H9 (cell line): ENCODE data around the gene PANX2. TPM values are rescaled to one million over a fixed set of nuclear protein-coding genes. Genes with fewer than 3 reads are reported as not detected.

ENCODE experiments used
- DNase-seq: peaks from one replicate; pipeline ENCODE4 v3.0.0-alpha.2; 2017
- H2AFZ ChIP-seq: one replicate; pipeline ENCODE4 v1.6.1; 2013; ENCODE audit warnings: mild to moderate bottlenecking, low read length, control low read depth, moderate library complexity
- H2AK5ac ChIP-seq: 2 replicates; pipeline ENCODE4 v1.6.1; 2013; ENCODE audit warnings: low read length, control low read depth, mixed read lengths; ENCODE audit not compliant: insufficient read length
- H2BK120ac ChIP-seq: one replicate; pipeline ENCODE4 v1.6.1; 2013; ENCODE audit warnings: low read depth, mild to moderate bottlenecking, low read length, control low read depth, inconsistent platforms; ENCODE audit not compliant: poor library complexity, severe bottlenecking
- H2BK12ac ChIP-seq: 2 replicates; pipeline ENCODE4 v1.6.1; 2013; ENCODE audit warnings: low read length, control low read depth, mixed read lengths, low read depth; ENCODE audit not compliant: insufficient read length
- H2BK15ac ChIP-seq: 2 replicates; pipeline ENCODE4 v1.6.1; 2013; ENCODE audit warnings: low read depth, low read length, control low read depth
- H2BK20ac ChIP-seq: one replicate; pipeline ENCODE4 v1.6.1; 2013; ENCODE audit warnings: low read depth, mild to moderate bottlenecking, low read length, control low read depth, inconsistent platforms; ENCODE audit not compliant: poor library complexity, severe bottlenecking
- H2BK5ac ChIP-seq: 2 replicates; pipeline ENCODE4 v1.6.1; 2013; ENCODE audit warnings: low read length, control low read depth, mixed read lengths; ENCODE audit not compliant: insufficient read length
- H3K14ac ChIP-seq: 2 replicates; pipeline ENCODE4 v1.6.1; 2013; ENCODE audit warnings: low read length, control low read depth; ENCODE audit not compliant: insufficient read depth
- H3K18ac ChIP-seq: 2 replicates; pipeline ENCODE4 v1.6.1; 2013; ENCODE audit warnings: low read depth, mild to moderate bottlenecking, mixed read lengths, low read length, control low read depth; ENCODE audit not compliant: insufficient read length
- H3K23ac ChIP-seq: 2 replicates; pipeline ENCODE4 v1.6.1; 2013; ENCODE audit warnings: low read length, control low read depth, mixed read lengths, low read depth; ENCODE audit not compliant: insufficient read length
- H3K23me2 ChIP-seq: 2 replicates; pipeline ENCODE4 v1.6.1; 2013; ENCODE audit warnings: low read depth, mild to moderate bottlenecking, mixed read lengths, low read length, control low read depth; ENCODE audit not compliant: insufficient read length, poor library complexity, severe bottlenecking
- H3K27ac ChIP-seq: 2 replicates; pipeline ENCODE4 v1.5.1; 2013; ENCODE audit warnings: low read length, control low read depth, mixed read lengths, low read depth; ENCODE audit not compliant: insufficient read length
- H3K27me3 ChIP-seq: 2 replicates; pipeline ENCODE4 v1.6.1; 2013; ENCODE audit warnings: low read length, control low read depth, inconsistent platforms; ENCODE audit not compliant: insufficient read depth
- H3K4ac ChIP-seq: 2 replicates; pipeline ENCODE4 v1.6.1; 2013; ENCODE audit warnings: low read depth, mild to moderate bottlenecking, control low read depth, inconsistent platforms, low read length, moderate library complexity
- H3K4me1 ChIP-seq: 2 replicates; pipeline ENCODE4 v1.6.1; 2013; ENCODE audit warnings: low read length, control low read depth, inconsistent platforms; ENCODE audit not compliant: insufficient read depth
- H3K4me2 ChIP-seq: 2 replicates; pipeline ENCODE4 v1.6.1; 2013; ENCODE audit warnings: low read length, control low read depth, mixed read lengths; ENCODE audit not compliant: insufficient read length, insufficient read depth
- H3K56ac ChIP-seq: 2 replicates; pipeline ENCODE4 v1.6.1; 2013; ENCODE audit warnings: low read depth, mild to moderate bottlenecking, mixed read lengths, low read length, control low read depth; ENCODE audit not compliant: insufficient read length
- H3K79me1 ChIP-seq: 2 replicates; pipeline ENCODE4 v1.6.1; 2013; ENCODE audit warnings: low read depth, mild to moderate bottlenecking, moderate library complexity, low read length, control low read depth, inconsistent platforms; ENCODE audit not compliant: insufficient read depth, poor library complexity, severe bottlenecking
- H3K79me2 ChIP-seq: 2 replicates; pipeline ENCODE4 v1.6.1; 2013; ENCODE audit warnings: low read length, control low read depth, inconsistent platforms; ENCODE audit not compliant: insufficient read depth
- H3K9ac ChIP-seq: 2 replicates; pipeline ENCODE4 v1.6.1; 2013; ENCODE audit warnings: low read length, control low read depth, mixed read lengths; ENCODE audit not compliant: insufficient read length; ENCODE audit errors: extremely low read depth
- H3K9me3 ChIP-seq: one replicate; pipeline ENCODE4 v1.6.1; 2013; ENCODE audit warnings: low read depth, low read length, inconsistent platforms; ENCODE audit not compliant: control insufficient read depth
- H3T11ph ChIP-seq: one replicate; pipeline ENCODE4 v1.6.1; 2013; ENCODE audit warnings: mild to moderate bottlenecking, low read length, control low read depth, inconsistent platforms
- H4K20me1 ChIP-seq: one replicate; pipeline ENCODE4 v1.6.1; 2013; ENCODE audit not compliant: control insufficient read depth, insufficient read length, insufficient read depth
- H4K5ac ChIP-seq: 2 replicates; pipeline ENCODE4 v1.6.1; 2013; ENCODE audit warnings: low read depth, mild to moderate bottlenecking, mixed read lengths, low read length, control low read depth; ENCODE audit not compliant: insufficient read length
- H4K8ac ChIP-seq: replicated peaks from 2 replicates; pipeline ENCODE4 v1.6.1; 2013; ENCODE audit warnings: low read length, control low read depth, mixed read lengths, low read depth; ENCODE audit not compliant: insufficient read length
- H4K91ac ChIP-seq: 2 replicates; pipeline ENCODE4 v1.6.1; 2013; ENCODE audit warnings: low read depth, mild to moderate bottlenecking, moderate library complexity, mixed read lengths, low read length, control low read depth; ENCODE audit not compliant: insufficient read length
- H3K27ac Mint-ChIP-seq, 3 experiments: 2 replicates in 2 of 3; 3 replicates in 1 of 3; pipeline ENCODE4 v1.8.0; 2020 to 2021; ENCODE audit warnings: mixed read lengths in 3 of 3, mild to moderate bottlenecking in 1 of 3, moderate library complexity in 1 of 3
- H3K27me3 Mint-ChIP-seq: 2 replicates; pipeline ENCODE4 v1.8.0; 2021; ENCODE audit warnings: low read depth, mild to moderate bottlenecking, moderate library complexity, mixed read lengths
- H3K36me3 Mint-ChIP-seq, 3 experiments: 2 replicates in 2 of 3; 3 replicates in 1 of 3; pipeline ENCODE4 v1.8.0; 2020 to 2021; ENCODE audit warnings: low read depth in 3 of 3, mixed read lengths in 3 of 3; ENCODE audit not compliant: insufficient read depth in 1 of 3
- H3K4me1 Mint-ChIP-seq, 2 experiments: 2 replicates each; pipeline ENCODE4 v1.8.0; 2020; ENCODE audit warnings: mixed read lengths in 2 of 2
- H3K4me3 Mint-ChIP-seq, 2 experiments: 2 replicates in 1 of 2; 3 replicates in 1 of 2; pipeline ENCODE4 v1.8.0; 2020 to 2021; ENCODE audit warnings: mild to moderate bottlenecking in 2 of 2, mixed read lengths in 2 of 2, moderate library complexity in 1 of 2
- H3K9me3 Mint-ChIP-seq, 2 experiments: 2 replicates in 1 of 2; 3 replicates in 1 of 2; pipeline ENCODE4 v1.8.0; 2020; ENCODE audit warnings: mild to moderate bottlenecking in 2 of 2, mixed read lengths in 2 of 2, moderate library complexity in 1 of 2
- CTCF ChIP-seq: fragments of 200-600 bp; sonication (generic); conservative IDR thresholded peaks from 3 replicates; pipeline ENCODE4 v1.8.0; 2021; ENCODE audit warnings: antibody characterized with exemption, mild to moderate bottlenecking
- WGBS: extraction: QIAGEN DNeasy Blood & Tissue Kit; methylation state at CpG from one replicate; pipeline ENCODE4 v1.1.7; 2013; ENCODE audit warnings: missing lambda C conversion rate, low lambda C conversion rate, mixed read lengths; ENCODE audit not compliant: insufficient read length; ENCODE audit errors: extremely low coverage; 5-methylcytosine and 5-hydroxymethylcytosine counted together
- total RNA-seq: library from RNA; stranded (reverse); gene quantifications from 2 replicates; pipeline ENCODE4 v1.2.1, GENCODE V29; 2021

Gene PANX2
- total RNA-seq, 1 experiment from 2014 or later, result 8.0 TPM

- Histone ChIP-seq H4K20me1 (no peaks in the 10 kb centered on the region), H4K91ac (no peak overlapping the region), H3K4ac (no peak overlapping the region), H3K14ac (no peak overlapping the region), H2BK20ac (no peak overlapping the region), H3K9me3 (no peaks in the 10 kb centered on the region), H3K56ac (no peak overlapping the region), H2BK120ac (no peak overlapping the region), H2BK5ac (no peak overlapping the region), H3K27me3 (no peaks in the 10 kb centered on the region), H3K23me2 (no peaks in the 10 kb centered on the region), H2BK15ac (no peak overlapping the region), H3K79me2 (no peaks in the 10 kb centered on the region), H3K18ac (no peak overlapping the region), H3K4me2 (no peak overlapping the region), H4K8ac (no peak overlapping the region), H3K27ac (no peak overlapping the region), H3K9ac (no peak overlapping the region), H3T11ph (no peak overlapping the region), H3K79me1 (no peaks in the 10 kb centered on the region), H4K5ac (no peak overlapping the region), H3K23ac (no peak overlapping the region), H2BK12ac (no peak overlapping the region), H3K4me1 (no peaks in the 10 kb centered on the region), H2AFZ (no peak overlapping the region), H2AK5ac (no peak overlapping the region)
- Mint-ChIP-seq H3K27me3 (peaks cover 18% of the 10 kb centered on the region), H3K9me3 (peaks cover 0 to 3% of the 10 kb centered on the region in 2 experiments; a peak in 2 of 5 replicates), H3K27ac (no peak overlapping the region), H3K4me3 (no peak overlapping the region; a peak in 1 of 5 replicates), H3K4me1 (peaks cover 2 to 3% of the 10 kb centered on the region in 2 experiments), H3K36me3 (no peaks in the 10 kb centered on the region)
- no peak for DNase-seq
- TF ChIP-seq CTCF, result no peak
- no CpG with 5 or more reads among the region's 3 CpGs for WGBS
Observed at GRCh38 chr22:50140615-50141014, 29.9 kb upstream of the PANX2 start.
